B cell (primary cell): ENCODE data around the gene DRAXIN.

Experiments
- CTCF ChIP-seq: fragments of 200-600 bp; IDR thresholded peaks from one replicate; pipeline ENCODE4 v1.8.0; 2022; ENCODE audit warnings: antibody characterized with exemption, mild to moderate bottlenecking
- EZH2 ChIP-seq: IDR thresholded peaks from 2 replicates; pipeline ENCODE4 v1.6.1; 2012; ENCODE audit warnings: borderline replicate concordance, low read depth, mild to moderate bottlenecking, moderate library complexity, low read length; ENCODE audit not compliant: insufficient read depth, poor library complexity, severe bottlenecking

- TF ChIP-seq CTCF (no peak), EZH2 (no peak)
These were observed 20.8 kb downstream of the DRAXIN start for GRCh38 chr1:11712285-11712684.
